ENCODE measurements around the gene AOPEP. TPM values are rescaled to one million over a fixed set of nuclear protein-coding genes. Genes with fewer than 3 reads are reported as not detected.

AOPEP gene
- total RNA-seq, 4 donors from 2014 or later: 252 to 375 (median 312) TPM

DNA sequence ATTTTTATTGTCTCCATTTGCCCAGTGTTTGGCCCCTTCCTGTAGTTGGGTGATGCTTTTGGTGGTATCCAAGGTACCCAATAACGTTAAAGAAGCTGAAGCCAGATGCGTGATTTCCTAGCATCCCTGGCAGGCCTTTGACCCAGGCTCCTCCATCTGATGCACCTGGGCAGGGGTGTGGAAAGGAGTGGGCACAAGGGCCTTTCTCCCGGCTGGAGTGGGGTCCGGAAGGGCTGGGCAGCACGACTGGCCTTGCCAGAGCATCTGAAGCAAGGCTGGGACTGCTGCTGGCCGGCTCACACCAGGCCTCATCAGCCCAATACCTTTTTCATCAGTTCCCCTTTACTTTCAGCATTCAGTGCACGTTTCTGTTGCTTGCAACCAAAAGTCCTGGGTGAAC is 370.8 kb downstream of the AOPEP start:
- ATAC-seq: no peak
- no peaks in the 10 kb centered on the region for H3K9me3 ChIP-seq
- TF ChIP-seq, protein P1, sequence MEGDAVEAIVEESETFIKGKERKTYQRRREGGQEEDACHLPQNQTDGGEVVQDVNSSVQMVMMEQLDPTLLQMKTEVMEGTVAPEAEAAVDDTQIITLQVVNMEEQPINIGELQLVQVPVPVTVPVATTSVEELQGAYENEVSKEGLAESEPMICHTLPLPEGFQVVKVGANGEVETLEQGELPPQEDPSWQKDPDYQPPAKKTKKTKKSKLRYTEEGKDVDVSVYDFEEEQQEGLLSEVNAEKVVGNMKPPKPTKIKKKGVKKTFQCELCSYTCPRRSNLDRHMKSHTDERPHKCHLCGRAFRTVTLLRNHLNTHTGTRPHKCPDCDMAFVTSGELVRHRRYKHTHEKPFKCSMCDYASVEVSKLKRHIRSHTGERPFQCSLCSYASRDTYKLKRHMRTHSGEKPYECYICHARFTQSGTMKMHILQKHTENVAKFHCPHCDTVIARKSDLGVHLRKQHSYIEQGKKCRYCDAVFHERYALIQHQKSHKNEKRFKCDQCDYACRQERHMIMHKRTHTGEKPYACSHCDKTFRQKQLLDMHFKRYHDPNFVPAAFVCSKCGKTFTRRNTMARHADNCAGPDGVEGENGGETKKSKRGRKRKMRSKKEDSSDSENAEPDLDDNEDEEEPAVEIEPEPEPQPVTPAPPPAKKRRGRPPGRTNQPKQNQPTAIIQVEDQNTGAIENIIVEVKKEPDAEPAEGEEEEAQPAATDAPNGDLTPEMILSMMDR (IDR thresholded peaks at IDR 0.05): no peak
- TF ChIP-seq POLR2AphosphoS5 (IDR thresholded peaks at IDR 0.05) (no peak), EP300 (IDR thresholded peaks at IDR 0.05) (no peak), POLR2A (IDR thresholded peaks at IDR 0.05) (no peak)
- peaks cover 0 to 31% of the 10 kb centered on the region in 2 donors for H3K36me3 ChIP-seq
- no peaks in the 10 kb centered on the region for H3K27me3 ChIP-seq
- peaks cover 0 to 94% (median 27%) of the 10 kb centered on the region in 3 donors for H3K4me1 ChIP-seq
- H3K4me3 ChIP-seq: no peak overlapping the region
- WGBS, 2 donors (ENCODE audit: low coverage in 1 of 2): 80 to 100% methylated on average over 1 of the region's 7 CpGs
- peak overlapping the region in 2 of 4 donors; percentile 87 to 89 for H3K27ac ChIP-seq

DNA sequence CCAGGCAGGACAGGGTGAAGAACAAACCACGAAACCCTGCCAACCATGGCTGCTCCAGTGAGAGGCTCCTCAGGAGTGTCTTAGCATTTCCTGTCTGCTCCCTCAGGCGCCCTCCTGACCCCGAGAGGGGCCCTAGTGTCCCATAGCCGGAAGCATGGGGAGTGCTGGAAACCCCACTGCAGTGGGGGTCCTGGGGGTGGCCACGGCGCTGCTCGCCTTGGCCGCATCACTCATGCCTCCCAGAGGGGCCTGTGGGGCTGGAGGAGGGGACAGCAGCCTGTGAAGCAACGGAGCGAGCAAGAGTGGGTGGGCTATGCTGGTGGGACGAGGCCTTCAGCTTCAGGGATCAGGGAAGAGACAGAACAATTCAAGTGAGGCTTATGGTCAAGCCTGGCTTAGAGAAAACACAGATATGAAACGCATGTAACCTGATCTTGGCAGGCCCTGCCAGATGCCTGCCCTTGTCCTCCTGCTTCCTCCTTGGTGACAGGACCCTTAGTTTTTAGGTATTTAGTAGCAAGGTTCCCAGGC is 372.0 kb downstream of the AOPEP start:
- peaks cover 0 to 31% of the 10 kb centered on the region in 2 donors for H3K36me3 ChIP-seq
- peak overlapping the region in 3 of 4 donors; percentile 59 to 89 (median 87) for H3K27ac ChIP-seq
- H3K4me1 ChIP-seq: peaks cover 3 to 94% (median 32%) of the 10 kb centered on the region in 3 donors
- WGBS, 2 donors (ENCODE audit: low coverage in 1 of 2): 83% methylated on average over 9 of the region's 12 CpGs; no CpG with 5 or more reads in 1 of the 2 donors
- no peak overlapping the region for H3K4me3 ChIP-seq
- no peaks in the 10 kb centered on the region for H3K27me3 ChIP-seq
- no peaks in the 10 kb centered on the region for H3K9me3 ChIP-seq
- ATAC-seq: no peak
- TF ChIP-seq POLR2AphosphoS5 (IDR thresholded peaks at IDR 0.05) (no peak), EP300 (IDR thresholded peaks at IDR 0.05) (no peak), POLR2A (IDR thresholded peaks at IDR 0.05) (no peak)
- TF ChIP-seq, protein P1 (IDR thresholded peaks at IDR 0.05): no peak

DNA sequence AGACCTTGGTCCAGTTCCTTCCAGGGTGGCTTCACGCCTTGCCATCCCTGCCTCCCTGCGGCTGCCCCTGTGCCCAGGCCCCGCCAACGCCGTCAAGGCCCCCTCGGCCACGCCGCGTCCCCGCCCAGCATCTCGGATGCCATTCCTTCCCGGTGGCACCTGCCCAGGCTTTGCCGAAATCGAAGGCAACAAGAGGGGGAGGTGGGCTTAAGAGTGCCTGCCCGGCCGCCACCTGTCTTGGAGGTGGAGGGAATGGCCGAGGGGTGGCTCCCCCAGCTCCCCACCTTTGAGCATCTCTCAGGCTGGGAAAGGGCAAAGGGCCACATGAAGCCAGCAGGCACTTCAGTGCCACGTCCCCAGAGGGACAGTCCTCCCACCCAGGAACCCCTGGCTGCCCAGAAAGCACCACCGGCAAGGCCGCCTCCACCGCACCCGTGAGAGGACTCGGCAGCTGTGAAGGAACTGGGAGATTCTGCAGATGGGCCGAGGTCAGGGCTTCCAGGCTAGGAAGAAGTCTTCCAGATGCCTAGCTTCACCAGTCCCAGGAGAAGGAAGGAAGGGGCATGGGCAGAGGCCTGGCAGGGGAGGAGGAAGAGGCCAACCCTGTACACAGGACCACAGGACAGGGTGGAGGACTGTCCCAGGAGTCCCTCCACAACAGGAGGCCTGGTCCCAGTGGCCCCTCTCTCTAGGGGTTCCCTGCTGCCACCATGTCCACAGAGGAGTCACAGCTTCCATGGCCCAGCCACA is 373.0 kb downstream of the AOPEP start:
- H3K4me3 ChIP-seq: no peak overlapping the region
- no peak for ATAC-seq
- no peaks in the 10 kb centered on the region for H3K27me3 ChIP-seq
- peaks cover 3 to 94% (median 28%) of the 10 kb centered on the region in 3 donors for H3K4me1 ChIP-seq
- TF ChIP-seq, protein P1 (IDR thresholded peaks at IDR 0.05): no peak
- TF ChIP-seq POLR2A (IDR thresholded peaks at IDR 0.05) (no peak), POLR2AphosphoS5 (IDR thresholded peaks at IDR 0.05) (no peak), EP300 (IDR thresholded peaks at IDR 0.05) (no peak)
- H3K27ac ChIP-seq: peak overlapping the region in 3 of 4 donors; percentile 48 to 89 (median 87)
- no CpG with 5 or more reads among the region's 24 CpGs for WGBS, 2 donors (ENCODE audit: low coverage in 1 of 2)
- no peaks in the 10 kb centered on the region for H3K9me3 ChIP-seq
- peaks cover 0 to 31% of the 10 kb centered on the region in 2 donors for H3K36me3 ChIP-seq

DNA sequence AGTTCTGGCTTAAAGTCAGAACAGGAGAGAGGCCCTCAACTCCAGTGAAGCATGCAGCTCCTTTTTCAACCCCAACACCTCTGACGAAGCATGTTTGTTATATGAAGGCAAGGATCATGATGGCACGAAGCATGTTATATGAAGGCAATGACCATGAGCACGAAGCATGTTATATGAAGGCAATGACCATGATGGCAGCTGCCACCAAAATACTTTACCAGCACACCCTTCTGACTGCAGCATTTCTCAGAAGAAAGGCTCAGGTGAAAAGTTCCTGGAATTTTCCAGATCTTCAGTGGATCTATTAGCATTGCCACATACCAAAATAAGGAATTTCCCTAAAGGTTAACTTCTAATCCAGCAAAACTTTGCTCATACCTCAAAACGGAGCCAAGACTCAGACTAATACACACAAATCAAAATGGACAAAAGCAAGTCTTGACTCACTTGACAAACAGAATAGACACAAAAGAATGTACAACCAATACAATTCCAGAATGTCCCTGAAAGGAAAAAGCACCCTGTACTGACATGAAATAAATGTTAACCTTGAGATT is 373.6 kb downstream of the AOPEP start:
- peaks cover 0 to 31% of the 10 kb centered on the region in 2 donors for H3K36me3 ChIP-seq
- peak overlapping the region in 3 of 4 donors; percentile 48 to 89 (median 87) for H3K27ac ChIP-seq
- H3K4me1 ChIP-seq: peaks cover 3 to 94% (median 28%) of the 10 kb centered on the region in 3 donors
- no peaks in the 10 kb centered on the region for H3K9me3 ChIP-seq
- no peaks in the 10 kb centered on the region for H3K27me3 ChIP-seq
- ATAC-seq: no peak
- WGBS, 2 donors (ENCODE audit: low coverage in 1 of 2): 61% methylated on average over 3 of the region's 4 CpGs; no CpG with 5 or more reads in 1 of the 2 donors
- no peak overlapping the region for H3K4me3 ChIP-seq
- TF ChIP-seq POLR2AphosphoS5 (IDR thresholded peaks at IDR 0.05): peak; percentile 41
- TF ChIP-seq EP300 (IDR thresholded peaks at IDR 0.05): no peak
- TF ChIP-seq POLR2A (IDR thresholded peaks at IDR 0.05): no peak
- TF ChIP-seq, protein P1 (IDR thresholded peaks at IDR 0.05): no peak

All from gastroesophageal sphincter (tissue), 4 donors.